ENCODE measurements around the gene FANCM. TPM values are rescaled to one million over a fixed set of nuclear protein-coding genes. Genes with fewer than 3 reads are reported as not detected.

FANCM gene
- total and polyA plus RNA-seq, 9 of the 15 experiments (the other 6 are each of a cell fraction or from before 2014, with no cell fraction given): 5.1 to 14.4 (median 6.2) TPM

DNA sequence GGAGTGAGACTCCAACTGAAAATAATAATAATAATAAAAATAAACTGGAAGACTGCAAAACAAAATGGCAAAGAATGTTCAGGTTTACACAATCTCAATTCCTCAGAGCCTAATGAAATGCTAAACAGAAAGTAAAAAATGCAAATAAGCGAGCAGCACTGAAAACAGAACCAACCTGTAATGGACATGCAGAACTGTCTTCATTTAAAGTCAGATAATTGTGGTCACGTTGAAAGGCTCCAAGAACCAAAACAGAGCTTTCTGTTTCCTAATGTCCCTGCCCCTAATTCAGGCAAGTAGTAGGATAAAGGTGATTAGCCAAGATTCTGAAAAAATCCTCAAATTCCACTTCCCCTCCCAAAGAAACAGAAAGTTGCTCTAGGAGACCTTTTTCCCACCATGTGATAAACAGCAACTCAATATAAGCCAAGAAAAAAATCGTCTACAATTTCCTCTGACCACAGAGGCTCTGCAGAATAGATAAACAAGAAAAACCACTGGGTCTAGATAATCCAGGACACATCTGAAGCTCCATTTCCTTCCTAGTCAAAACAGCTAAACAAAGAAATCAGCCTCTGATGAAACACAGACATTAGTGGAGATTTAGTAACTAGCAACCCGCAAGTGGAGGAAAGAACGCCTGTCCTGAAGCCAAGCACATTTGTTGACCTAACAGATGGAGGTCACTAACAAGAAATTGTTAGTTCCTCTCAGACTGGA, 114.3 kb downstream of the FANCM start:
- FAIRE-seq: peak; percentile 52
- peak; percentile 32 for ATAC-seq
- H3K9ac ChIP-seq (ENCODE audit: insufficient read depth in 1 of 2, low read depth in 2 of 2, low read length in 2 of 2): no peak overlapping the region
- peak in 2 of 4 experiments; percentile 37 to 51 for DNase-seq (ENCODE audit: extremely low read depth in 1 of 4, low spot score in 3 of 4)
- intact Hi-C loops (cut with micrococcal nuclease): loop anchor here (5.0 kb wide), 1 partner anchor 288 kb away; the partner anchor contains the start of genes KLHL28 and TOGARAM1
- peaks cover 6% of the 10 kb centered on the region; the same call in 1 of the 2 replicates for H3K9me3 ChIP-seq (replicated peaks; ENCODE audit: control insufficient read depth, insufficient read depth, low read depth, low read length)
- POLR2A ChIA-PET: interaction anchor here (0.7 kb wide), 1 partner anchor 1539 kb away, joined by 3 read pairs; no protein-coding TSS in a partner anchor
- peak overlapping the region; percentile 33 for H3K4me2 ChIP-seq (ENCODE audit: insufficient read depth, low read length)
- H3K79me2 ChIP-seq (ENCODE audit: control insufficient read depth, insufficient read depth, low read length): peaks cover 75% of the 10 kb centered on the region
- no peak overlapping the region for H2AFZ ChIP-seq (ENCODE audit: low read depth, low read length)
- WGBS (ENCODE audit: insufficient coverage, low coverage, missing lambda C conversion rate): 13% methylated on average over 4 of the region's 5 CpGs
- H4K20me1 ChIP-seq (replicated peaks; ENCODE audit: control insufficient read depth, insufficient read depth, low read length): no peaks in the 10 kb centered on the region
- H3K9me1 ChIP-seq (ENCODE audit: control insufficient read depth, insufficient read depth, low read length): no peaks in the 10 kb centered on the region
- no TSS peak for BruUV-seq (replicated peaks)
- no peak overlapping the region for H3K4me3 ChIP-seq
- H3K27ac ChIP-seq (ENCODE audit: extremely low read depth, low read depth, low read length): peak overlapping the region; percentile 60; the same call in 2 of the 3 replicates
- H3K36me3 ChIP-seq (ENCODE audit: control insufficient read depth, insufficient read depth, low read length): no peaks in the 10 kb centered on the region
- in situ Hi-C loops (cut with MboI): no loop called here
- H3K27me3 ChIP-seq (ENCODE audit: control insufficient read depth in 2 of 2, insufficient read depth in 2 of 2, low read length in 2 of 2): no peaks in the 10 kb centered on the region
- peaks cover 7 to 12% of the 10 kb centered on the region in 2 experiments; a peak in 3 of 5 replicates for H3K4me1 ChIP-seq (replicated peaks in 1 of 2; ENCODE audit: control insufficient read depth in 2 of 2, insufficient read depth in 2 of 2, low read length in 2 of 2)
- CTCF ChIA-PET (ENCODE audit: low intra/inter-chr PET ratio): no interaction called here
- TF ChIP-seq ZNF165 (CRISPR knock-in tag; IDR thresholded peaks at IDR 0.05; ENCODE audit: borderline replicate concordance) (no peak), ELF1 (tag; IDR thresholded peaks at IDR 0.05) (no peak), NBN (IDR thresholded peaks at IDR 0.05; ENCODE audit: low read depth) (no peak), ARID2 (IDR thresholded peaks at IDR 0.05) (no peak), CXXC5 (CRISPR knock-in tag; IDR thresholded peaks at IDR 0.05) (no peak), ZNF239 (CRISPR knock-in tag; IDR thresholded peaks at IDR 0.05) (no peak), POLR3A (IDR thresholded peaks at IDR 0.05; ENCODE audit: borderline replicate concordance, extremely low read depth, insufficient read depth, insufficient read length) (no peak), ZBTB8A (IDR thresholded peaks at IDR 0.05; ENCODE audit: partially characterized antibody) (no peak), SOX6 (IDR thresholded peaks at IDR 0.05) (peak; percentile 65; the same call in 1 of the 2 replicates), TAL1 (IDR thresholded peaks at IDR 0.05) (peak; percentile 56), JUND (IDR thresholded peaks at IDR 0.05; ENCODE audit: borderline replicate concordance, low read depth, low read length) (no peak), JUND (tag; IDR thresholded peaks at IDR 0.05; ENCODE audit: borderline replicate concordance, low read depth, low read length) (no peak), ZNF644 (tag; IDR thresholded peaks at IDR 0.05; ENCODE audit: low read depth) (no peak), FOXM1 (IDR thresholded peaks at IDR 0.05; ENCODE audit: low read depth) (peak; percentile 47; the same call in 1 of the 2 replicates), FOXM1 (CRISPR knock-in tag; IDR thresholded peaks at IDR 0.05; ENCODE audit: low read depth) (no peak), BDP1 (IDR thresholded peaks at IDR 0.05; ENCODE audit: insufficient read depth, insufficient read length) (no peak), ARID1B (IDR thresholded peaks at IDR 0.05) (peak; percentile 72), HIVEP1 (CRISPR knock-in tag; IDR thresholded peaks at IDR 0.05) (no peak), PTRF (tag; IDR thresholded peaks at IDR 0.05) (no peak)
- TF ChIP-seq, protein P1, sequence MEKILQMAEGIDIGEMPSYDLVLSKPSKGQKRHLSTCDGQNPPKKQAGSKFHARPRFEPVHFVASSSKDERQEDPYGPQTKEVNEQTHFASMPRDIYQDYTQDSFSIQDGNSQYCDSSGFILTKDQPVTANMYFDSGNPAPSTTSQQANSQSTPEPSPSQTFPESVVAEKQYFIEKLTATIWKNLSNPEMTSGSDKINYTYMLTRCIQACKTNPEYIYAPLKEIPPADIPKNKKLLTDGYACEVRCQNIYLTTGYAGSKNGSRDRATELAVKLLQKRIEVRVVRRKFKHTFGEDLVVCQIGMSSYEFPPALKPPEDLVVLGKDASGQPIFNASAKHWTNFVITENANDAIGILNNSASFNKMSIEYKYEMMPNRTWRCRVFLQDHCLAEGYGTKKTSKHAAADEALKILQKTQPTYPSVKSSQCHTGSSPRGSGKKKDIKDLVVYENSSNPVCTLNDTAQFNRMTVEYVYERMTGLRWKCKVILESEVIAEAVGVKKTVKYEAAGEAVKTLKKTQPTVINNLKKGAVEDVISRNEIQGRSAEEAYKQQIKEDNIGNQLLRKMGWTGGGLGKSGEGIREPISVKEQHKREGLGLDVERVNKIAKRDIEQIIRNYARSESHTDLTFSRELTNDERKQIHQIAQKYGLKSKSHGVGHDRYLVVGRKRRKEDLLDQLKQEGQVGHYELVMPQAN (IDR thresholded peaks at IDR 0.05; ENCODE audit: borderline replicate concordance): no peak
- TF ChIP-seq, protein P2, sequence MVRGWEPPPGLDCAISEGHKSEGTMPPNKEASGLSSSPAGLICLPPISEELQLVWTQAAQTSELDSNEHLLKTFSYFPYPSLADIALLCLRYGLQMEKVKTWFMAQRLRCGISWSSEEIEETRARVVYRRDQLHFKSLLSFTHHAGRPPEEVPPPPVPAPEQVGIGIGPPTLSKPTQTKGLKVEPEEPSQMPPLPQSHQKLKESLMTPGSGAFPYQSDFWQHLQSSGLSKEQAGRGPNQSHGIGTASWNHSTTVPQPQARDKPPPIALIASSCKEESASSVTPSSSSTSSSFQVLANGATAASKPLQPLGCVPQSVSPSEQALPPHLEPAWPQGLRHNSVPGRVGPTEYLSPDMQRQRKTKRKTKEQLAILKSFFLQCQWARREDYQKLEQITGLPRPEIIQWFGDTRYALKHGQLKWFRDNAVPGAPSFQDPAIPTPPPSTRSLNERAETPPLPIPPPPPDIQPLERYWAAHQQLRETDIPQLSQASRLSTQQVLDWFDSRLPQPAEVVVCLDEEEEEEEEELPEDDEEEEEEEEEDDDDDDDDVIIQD (CRISPR knock-in tag; IDR thresholded peaks at IDR 0.05): no peak
